H1 (cell line): ENCODE results near the gene ALOX15.

Experiments
- CBX8 ChIP-seq: fragments of 300-800, 300-1000 bp; sonication (generic); IDR thresholded peaks from 2 replicates; pipeline ENCODE4 v1.7.1; 2016; ENCODE audit warnings: low read depth, low read length, borderline replicate concordance
- POLR2A ChIP-seq, 2 experiments: IDR thresholded peaks; 1 replicate in 1 of 2; 2 replicates in 1 of 2; pipeline ENCODE4 v1.6.1; 2011; ENCODE audit warnings: low read depth in 2 of 2, low read length in 2 of 2, mild to moderate bottlenecking in 2 of 2; ENCODE audit errors: control extremely low read depth in 1 of 2

GRCh38 chr17:4635823-4636375 is 5.6 kb downstream of the ALOX15 start:
- TF ChIP-seq POLR2A (IDR thresholded peaks at IDR 0.05; ENCODE audit: control extremely low read depth in 1 of 2, low read depth in 2 of 2, low read length in 2 of 2) = no peak
- no peak for TF ChIP-seq CBX8
